GM18519 (cell line): ENCODE measurements around the gene AP5Z1.

Source experiments
- ATAC-seq: cut with Tn5 transposase; IDR thresholded peaks from one replicate; pipeline ENCODE4 v1.9.1; 2021; ENCODE audit warnings: mild to moderate bottlenecking, moderate library complexity; ENCODE audit not compliant: unreplicated experiment, low FRiP score

AP5Z1 gene

DNA sequence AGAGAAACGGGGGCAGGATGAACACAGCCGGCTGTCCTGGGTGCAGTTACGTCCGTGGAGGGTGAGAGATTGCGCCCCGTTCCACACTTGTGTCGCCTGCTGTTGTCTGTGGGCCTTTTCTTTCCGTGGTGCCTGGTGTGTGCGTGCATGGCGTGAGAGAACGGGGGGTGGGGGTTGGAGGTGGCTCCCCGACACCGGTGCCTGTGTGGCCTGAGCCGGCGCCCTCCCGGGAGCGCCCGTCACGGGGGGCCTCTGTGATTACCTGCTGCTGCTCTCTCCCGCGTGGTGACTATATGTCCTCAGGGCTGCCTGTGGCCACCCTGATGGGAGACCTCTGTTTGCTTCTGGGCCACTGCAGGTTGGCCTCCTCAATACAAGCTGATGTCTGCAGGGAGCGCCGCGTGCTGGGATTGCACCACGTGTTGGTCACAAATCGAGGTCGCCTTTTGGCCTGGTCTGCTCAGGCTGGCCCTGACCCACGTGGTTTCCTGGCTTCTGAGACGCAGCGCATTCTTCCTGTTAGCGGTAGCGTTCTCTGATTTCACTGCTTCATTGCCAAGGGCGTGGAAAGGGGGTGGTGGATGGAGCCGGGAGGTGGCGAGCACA, 10.9 kb upstream of the AP5Z1 start:
- no peak for ATAC-seq

- ATAC-seq, result no peak
Measured at GRCh38 chr7:4765776-4766490, 9.5 kb upstream of the AP5Z1 start.

GRCh38 chr7:4766666-4767519, 8.5 kb upstream of the AP5Z1 start:
- ATAC-seq, result no peak

DNA sequence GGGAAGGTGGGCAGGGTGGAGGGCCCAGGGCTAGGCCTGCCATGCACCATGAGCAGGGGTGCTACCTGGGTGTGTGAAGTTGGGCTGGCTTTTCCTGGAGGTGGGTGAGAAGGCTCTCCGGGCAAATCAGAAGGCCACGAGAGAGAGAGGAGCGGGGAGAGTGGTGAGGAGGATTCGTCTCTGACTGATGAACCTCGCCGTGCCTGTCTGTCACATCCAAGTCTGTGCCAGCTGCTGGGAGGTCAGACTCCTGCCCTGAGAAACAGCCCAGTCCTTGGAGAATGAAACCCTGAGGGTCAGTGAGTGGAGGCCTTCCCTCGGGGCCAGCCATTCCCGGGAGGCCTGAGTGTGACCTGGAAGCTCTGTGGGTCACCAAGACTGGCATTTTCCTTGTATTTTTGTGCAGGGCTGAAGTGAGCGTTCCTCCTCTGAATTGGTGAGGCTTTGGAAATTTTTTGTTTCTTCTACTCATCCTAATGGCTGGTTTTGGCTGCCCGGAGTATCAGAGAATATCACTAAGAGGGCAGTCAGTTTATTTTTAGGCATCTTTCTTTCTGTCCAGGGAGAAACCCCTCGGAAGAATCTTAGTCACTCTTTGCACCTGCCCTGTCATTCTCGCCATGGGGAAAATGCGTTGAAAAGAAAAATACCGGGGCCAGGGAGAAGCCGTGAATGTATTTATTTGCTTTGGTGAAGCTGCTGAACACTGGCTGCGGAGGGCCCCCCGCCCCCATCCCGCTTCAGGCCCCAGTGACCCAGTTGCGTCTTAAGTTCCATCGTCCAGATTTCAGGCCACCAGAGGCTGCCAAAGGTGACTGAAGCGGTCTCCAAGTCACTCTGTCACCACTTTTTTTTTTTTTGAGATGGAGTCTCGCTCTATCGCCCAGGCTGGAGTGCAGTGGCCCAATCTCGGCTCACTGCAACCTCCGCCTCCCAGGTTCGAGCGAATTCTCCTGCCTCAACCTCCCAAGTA, 6.5 kb upstream of the AP5Z1 start:
- ATAC-seq, result no peak

DNA sequence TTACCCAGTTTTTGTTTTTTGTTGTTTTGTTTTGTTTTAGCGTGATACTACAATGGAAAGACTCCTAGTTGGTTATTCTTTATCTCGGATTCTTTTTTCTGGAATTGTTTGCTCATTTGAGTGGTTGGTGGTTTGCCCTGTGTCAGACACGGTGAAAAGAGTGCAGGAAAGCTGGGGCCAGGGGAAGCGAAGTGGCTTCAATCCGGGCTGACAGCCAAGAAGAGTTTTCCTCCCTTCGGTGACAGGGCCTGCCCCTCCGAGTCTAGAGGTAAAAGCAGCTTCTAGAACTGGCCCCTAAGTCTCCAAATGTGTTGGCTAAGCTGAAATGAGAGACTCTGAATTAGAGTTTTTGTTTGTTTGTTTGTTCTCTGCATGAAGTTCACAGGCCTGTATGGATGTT, 5.7 kb upstream of the AP5Z1 start:
- no peak for ATAC-seq

- ATAC-seq, result no peak
Measured at GRCh38 chr7:4770886-4771285, 4.5 kb upstream of the AP5Z1 start.

DNA sequence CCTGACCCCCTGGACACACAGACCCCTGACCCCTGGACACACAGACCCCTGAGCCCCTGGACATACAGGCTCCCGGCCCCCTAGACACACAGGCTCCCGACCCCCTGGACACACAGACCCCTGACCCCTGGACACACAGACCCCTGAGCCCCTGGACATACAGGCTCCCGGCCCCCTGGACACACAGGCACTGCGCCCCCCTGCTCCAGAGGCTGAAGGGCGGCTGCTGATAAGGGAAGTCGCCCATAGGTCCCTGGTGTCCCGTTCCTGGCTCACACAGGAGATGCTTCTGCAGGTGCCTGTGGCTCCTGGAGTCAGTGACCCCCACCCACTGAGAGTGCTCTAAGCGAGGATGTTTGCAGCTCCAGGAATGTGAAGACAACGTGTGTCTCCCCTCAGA, 3.7 kb upstream of the AP5Z1 start:
- ATAC-seq, result no peak

- no peak for ATAC-seq
Measured at GRCh38 chr7:4772306-4772705, 3.1 kb upstream of the AP5Z1 start.

- no peak for ATAC-seq
Measured at GRCh38 chr7:4774007-4774406, 1.4 kb upstream of the AP5Z1 start.

GRCh38 chr7:4774658-4775249, 669 bp upstream of the AP5Z1 start:
- peak; percentile 16 for ATAC-seq

- no peak for ATAC-seq
Measured at GRCh38 chr7:4775848-4776623, 613 bp downstream of the AP5Z1 start.

DNA sequence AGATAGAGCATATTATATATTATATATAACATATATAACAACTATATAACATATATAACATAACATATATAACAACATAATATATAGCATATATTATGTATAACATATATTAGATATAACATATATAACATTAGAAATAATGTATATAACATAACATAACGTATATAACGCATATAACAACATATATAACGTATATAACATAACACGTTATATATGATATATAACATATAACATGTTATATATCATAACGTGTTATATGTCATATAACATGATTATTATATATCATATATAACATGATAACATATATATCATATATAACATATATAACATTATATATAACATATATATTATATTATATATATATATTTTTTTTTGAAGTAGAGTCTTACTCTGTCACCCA, 3.7 kb downstream of the AP5Z1 start:
- ATAC-seq, result no peak

DNA sequence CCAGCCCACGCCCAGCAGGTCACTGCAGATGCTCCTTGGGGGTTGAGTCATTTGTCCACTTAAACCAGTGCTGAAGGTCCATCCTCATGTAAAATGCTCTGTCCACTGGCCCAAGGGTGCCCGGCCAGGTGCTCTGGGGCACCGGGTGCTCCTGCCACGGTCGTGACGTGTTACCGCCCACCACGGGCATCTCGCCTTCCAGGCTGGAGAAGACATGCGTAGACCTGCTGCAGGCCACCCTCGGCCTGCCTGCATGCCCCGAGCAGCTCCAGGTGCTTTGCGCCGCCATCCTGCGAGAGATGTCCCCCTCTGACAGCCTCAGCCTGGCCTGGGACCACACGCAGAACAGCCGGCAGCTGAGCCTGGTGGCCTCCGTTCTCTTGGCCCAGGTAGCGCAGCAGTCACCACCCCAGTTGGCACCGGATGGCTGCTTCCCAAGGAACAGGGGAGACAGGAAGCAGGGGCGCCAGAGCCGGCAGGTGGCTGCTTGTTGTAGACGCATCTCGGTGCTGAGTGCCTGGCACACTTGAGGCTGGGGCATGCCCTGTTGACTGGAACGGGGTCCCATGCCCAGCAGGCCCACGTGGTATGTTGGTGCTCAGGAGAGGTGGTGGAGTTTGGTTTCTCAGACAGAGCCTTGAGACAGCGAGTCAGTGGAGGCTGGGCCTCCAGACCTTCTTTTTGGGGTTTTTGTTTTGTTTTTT, 6.1 kb downstream of the AP5Z1 start:
- ATAC-seq, result no peak

DNA sequence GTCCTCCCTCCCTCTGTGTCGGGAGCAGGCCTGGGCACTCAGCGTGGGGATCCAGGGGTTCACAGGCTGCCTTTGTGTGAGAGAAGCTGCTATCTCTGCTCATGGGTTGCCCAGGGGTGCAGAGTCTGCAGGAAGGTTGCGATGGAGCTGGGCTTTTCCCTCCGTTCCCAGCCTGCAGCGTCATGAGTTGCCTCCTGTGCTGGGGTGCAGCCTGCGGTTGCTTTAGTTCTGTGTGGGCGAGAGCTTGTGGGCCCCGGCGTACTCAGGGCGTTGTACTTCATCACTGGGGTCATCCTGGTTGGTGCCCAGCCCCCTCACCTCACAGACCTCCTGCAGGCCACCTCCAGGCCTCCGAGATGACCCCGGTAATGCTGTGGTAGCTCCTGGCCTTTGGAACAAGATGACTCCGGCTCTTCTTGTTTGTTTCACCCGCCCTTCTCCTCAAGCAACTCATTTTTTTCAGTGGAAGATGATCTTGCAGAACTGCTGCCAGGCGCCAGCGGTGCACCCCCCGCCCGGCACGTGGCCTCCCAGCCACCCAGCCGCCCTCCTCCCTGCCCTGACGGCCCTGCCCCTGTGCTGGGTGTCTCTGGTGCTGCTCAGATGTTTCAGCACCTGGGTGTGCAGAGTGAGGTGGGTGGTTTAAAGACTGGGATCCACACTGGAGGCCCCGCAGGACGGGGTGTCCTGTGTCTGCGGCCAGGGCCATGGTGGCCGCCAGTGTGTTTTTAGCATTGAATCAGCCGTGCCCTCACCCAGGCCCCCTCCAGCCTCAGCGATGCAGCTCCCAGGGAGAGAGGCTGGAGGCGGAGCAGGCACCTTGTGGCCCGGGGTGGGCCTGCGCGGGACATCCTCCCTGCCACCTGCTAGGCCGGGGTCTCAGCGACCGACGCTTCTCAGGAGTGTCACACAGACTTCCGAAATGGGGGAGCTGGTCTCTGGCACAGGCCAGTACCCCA, 7.2 kb downstream of the AP5Z1 start:
- ATAC-seq, result no peak

DNA sequence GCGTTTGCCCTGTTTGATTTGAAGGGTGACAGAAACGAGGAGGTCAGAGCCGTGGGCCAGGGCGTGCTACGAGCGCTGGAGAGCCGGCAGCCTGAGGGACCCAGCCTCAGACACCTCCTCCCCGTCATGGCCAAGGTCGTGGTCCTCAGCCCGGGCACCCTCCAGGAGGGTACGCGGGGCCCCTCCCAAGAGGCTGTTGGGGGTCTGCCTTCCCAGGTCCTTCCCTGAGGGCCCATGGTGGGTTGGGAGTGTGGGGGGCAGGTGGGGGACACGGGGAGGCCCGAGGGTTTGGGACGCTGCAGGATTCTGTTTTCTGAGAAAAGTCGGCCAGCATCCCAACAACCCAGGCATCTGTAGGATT, 7.8 kb downstream of the AP5Z1 start:
- ATAC-seq, result no peak

DNA sequence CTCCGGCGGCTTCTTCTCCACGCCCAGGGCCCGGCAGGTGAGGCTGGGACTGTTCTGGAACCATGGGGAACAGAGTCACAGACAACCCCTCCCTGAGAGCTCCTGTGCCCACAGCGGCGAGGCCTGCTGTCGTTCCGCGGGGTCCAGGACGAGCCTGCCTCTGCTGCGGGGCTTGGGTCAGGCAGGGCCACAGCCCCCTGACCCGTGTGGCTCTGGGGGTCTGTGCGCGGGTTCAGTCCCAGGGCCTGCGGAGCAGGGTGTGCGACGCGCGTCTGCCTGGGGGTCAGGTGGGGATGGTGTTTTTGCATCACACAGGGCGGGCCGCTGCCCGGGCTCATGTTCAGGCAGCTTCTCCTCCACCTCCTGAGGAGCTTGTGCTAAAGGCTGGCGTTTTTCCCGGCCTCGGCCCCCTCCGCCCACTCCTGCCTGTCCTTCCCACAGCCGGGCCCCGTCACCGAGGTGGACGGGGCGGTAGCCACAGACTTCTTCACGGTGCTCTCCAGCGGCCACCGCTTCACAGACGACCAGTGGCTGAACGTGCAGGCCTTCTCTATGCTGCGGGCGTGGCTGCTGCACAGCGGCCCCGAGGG, 8.4 kb downstream of the AP5Z1 start:
- ATAC-seq, result no peak

- ATAC-seq, result no peak
Measured at GRCh38 chr7:4784799-4785198, 9.4 kb downstream of the AP5Z1 start.
